ENCODE data around the gene GFI1.

DNA sequence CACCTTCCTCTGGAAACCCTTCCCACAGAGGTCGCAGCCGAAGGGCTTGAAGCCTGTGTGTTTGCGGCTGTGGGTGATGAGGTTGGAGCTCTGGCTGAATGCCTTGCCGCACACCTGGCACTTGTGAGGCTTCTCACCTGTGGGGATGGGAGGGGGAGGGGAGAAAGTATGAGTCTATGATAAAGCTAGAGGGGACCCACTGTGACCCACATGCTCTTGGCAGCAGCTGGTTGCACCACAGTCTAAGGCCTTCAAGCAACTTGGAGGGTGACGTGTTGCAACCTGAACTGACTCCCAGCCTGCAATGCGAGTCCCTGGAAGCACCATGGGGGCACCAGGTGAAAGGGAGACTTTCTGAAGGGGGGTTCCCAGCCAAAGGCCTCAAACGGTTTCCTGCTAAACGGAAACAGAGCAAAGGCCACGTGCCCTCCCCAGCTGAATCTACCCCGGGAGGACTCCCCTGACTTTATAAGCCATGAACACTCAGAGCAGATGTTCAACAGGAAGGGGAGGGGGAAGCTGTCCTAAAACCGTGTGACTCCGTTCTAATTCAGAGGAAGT is 10.6 kb downstream of the GFI1 start:
- TF ChIP-seq EZH2 (IDR thresholded peaks at IDR 0.05; ENCODE audit: insufficient read depth, poor library complexity, severe bottlenecking) (no peak), EZH2phosphoT487 (IDR thresholded peaks at IDR 0.05; ENCODE audit: insufficient read depth, low read depth) (no peak)

Data from GM23248 (cell line).